Measurements from ENCODE around the gene HDAC9. TPM values are rescaled to one million over a fixed set of nuclear protein-coding genes. Genes with fewer than 3 reads are reported as not detected.
A peak's percentile ranks its signal among the peaks of the same experiment; 100 is the strongest.

Gene HDAC9
- total and polyA plus RNA-seq, 2 donors (not counting 1 experiment from before 2014, with no cell fraction given): 2.9 to 7.9 TPM

GRCh38 chr7:18667466-18667865, 171.9 kb downstream of the HDAC9 start:
- no peaks in the 10 kb centered on the region for H3K27me3 ChIP-seq (ENCODE audit: control insufficient read depth, insufficient read depth, low read length)
- H3K4me1 ChIP-seq (ENCODE audit: control insufficient read depth, extremely low read depth, insufficient read depth, low read length): no peaks in the 10 kb centered on the region
- TF ChIP-seq, protein P1, sequence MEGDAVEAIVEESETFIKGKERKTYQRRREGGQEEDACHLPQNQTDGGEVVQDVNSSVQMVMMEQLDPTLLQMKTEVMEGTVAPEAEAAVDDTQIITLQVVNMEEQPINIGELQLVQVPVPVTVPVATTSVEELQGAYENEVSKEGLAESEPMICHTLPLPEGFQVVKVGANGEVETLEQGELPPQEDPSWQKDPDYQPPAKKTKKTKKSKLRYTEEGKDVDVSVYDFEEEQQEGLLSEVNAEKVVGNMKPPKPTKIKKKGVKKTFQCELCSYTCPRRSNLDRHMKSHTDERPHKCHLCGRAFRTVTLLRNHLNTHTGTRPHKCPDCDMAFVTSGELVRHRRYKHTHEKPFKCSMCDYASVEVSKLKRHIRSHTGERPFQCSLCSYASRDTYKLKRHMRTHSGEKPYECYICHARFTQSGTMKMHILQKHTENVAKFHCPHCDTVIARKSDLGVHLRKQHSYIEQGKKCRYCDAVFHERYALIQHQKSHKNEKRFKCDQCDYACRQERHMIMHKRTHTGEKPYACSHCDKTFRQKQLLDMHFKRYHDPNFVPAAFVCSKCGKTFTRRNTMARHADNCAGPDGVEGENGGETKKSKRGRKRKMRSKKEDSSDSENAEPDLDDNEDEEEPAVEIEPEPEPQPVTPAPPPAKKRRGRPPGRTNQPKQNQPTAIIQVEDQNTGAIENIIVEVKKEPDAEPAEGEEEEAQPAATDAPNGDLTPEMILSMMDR (conservative IDR thresholded peaks at IDR 0.05 in 1 of 2, IDR thresholded peaks at IDR 0.05 in 1 of 2; ENCODE audit: low read depth in 1 of 2, low read length in 2 of 2): no peak
- no peak for TF ChIP-seq EZH2 (IDR thresholded peaks at IDR 0.05; ENCODE audit: low read length, missing control alignments)
- DNase-seq (ENCODE audit: low read depth in 2 of 2): peak; percentile 65 to 76
- no peaks in the 10 kb centered on the region for H3K36me3 ChIP-seq (ENCODE audit: control insufficient read depth, insufficient read depth, low read length)
- H4K20me1 ChIP-seq (ENCODE audit: control insufficient read depth, extremely low read depth, insufficient read depth, low read length): no peaks in the 10 kb centered on the region
- H3K79me2 ChIP-seq (ENCODE audit: control insufficient read depth, insufficient read depth, low read length): no peaks in the 10 kb centered on the region
- H3K27ac ChIP-seq (ENCODE audit: insufficient read depth, low read length): no peak overlapping the region
- no peaks in the 10 kb centered on the region for H3K9me3 ChIP-seq (ENCODE audit: control insufficient read depth, insufficient read depth, low read depth, low read length)
- H2AFZ ChIP-seq (ENCODE audit: low read length): no peak overlapping the region
- H3K9ac ChIP-seq (ENCODE audit: insufficient read depth, low read length): no peak overlapping the region
- no peak overlapping the region for H3K4me2 ChIP-seq (ENCODE audit: extremely low read depth, insufficient read depth, low read length)
- H3K4me3 ChIP-seq (replicated peaks in 1 of 4; ENCODE audit: control extremely low read depth in 1 of 4, insufficient read depth in 1 of 4, low read depth in 3 of 4, low read length in 4 of 4): no peak overlapping the region

DNA sequence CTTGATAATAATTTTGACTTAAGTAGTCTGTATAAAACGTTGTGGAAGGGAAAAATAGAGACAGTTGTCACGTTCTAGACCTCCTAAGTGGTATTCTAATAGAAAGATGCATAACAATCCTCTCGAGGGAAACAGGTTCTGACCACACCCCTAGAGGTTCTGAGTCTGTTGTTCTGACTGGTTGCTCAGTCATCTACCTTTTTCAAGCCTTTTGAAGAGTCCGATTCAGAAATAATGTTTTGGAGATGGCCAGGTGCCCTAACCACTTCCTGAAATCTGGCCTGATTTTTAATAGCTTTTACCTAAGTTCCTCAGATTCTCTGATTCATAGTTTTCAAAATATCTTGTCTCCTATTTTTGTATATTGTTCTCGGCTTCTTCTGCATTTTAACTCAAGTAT, 175.6 kb downstream of the HDAC9 start:
- H3K4me2 ChIP-seq (ENCODE audit: extremely low read depth, insufficient read depth, low read length): no peak overlapping the region
- no peaks in the 10 kb centered on the region for H3K9me3 ChIP-seq (ENCODE audit: control insufficient read depth, insufficient read depth, low read depth, low read length)
- H3K36me3 ChIP-seq (ENCODE audit: control insufficient read depth, insufficient read depth, low read length): no peaks in the 10 kb centered on the region
- H4K20me1 ChIP-seq (ENCODE audit: control insufficient read depth, extremely low read depth, insufficient read depth, low read length): no peaks in the 10 kb centered on the region
- H3K9ac ChIP-seq (ENCODE audit: insufficient read depth, low read length): no peak overlapping the region
- no peak overlapping the region for H3K27ac ChIP-seq (ENCODE audit: insufficient read depth, low read length)
- H3K79me2 ChIP-seq (ENCODE audit: control insufficient read depth, insufficient read depth, low read length): no peaks in the 10 kb centered on the region
- DNase-seq (ENCODE audit: low read depth in 2 of 2): no peak
- no peak overlapping the region for H2AFZ ChIP-seq (ENCODE audit: low read length)
- TF ChIP-seq, protein P1 (conservative IDR thresholded peaks at IDR 0.05 in 1 of 2, IDR thresholded peaks at IDR 0.05 in 1 of 2; ENCODE audit: low read depth in 1 of 2, low read length in 2 of 2): no peak
- no peak for TF ChIP-seq EZH2 (IDR thresholded peaks at IDR 0.05; ENCODE audit: low read length, missing control alignments)
- no peaks in the 10 kb centered on the region for H3K27me3 ChIP-seq (ENCODE audit: control insufficient read depth, insufficient read depth, low read length)
- H3K4me1 ChIP-seq (ENCODE audit: control insufficient read depth, extremely low read depth, insufficient read depth, low read length): no peaks in the 10 kb centered on the region
- no peak overlapping the region for H3K4me3 ChIP-seq (replicated peaks in 1 of 4; ENCODE audit: control extremely low read depth in 1 of 4, insufficient read depth in 1 of 4, low read depth in 3 of 4, low read length in 4 of 4)

GRCh38 chr7:18675579-18675978, 180.0 kb downstream of the HDAC9 start:
- Histone ChIP-seq H4K20me1 (ENCODE audit: control insufficient read depth, extremely low read depth, insufficient read depth, low read length) (no peaks in the 10 kb centered on the region), H3K36me3 (ENCODE audit: control insufficient read depth, insufficient read depth, low read length) (no peaks in the 10 kb centered on the region), H3K79me2 (ENCODE audit: control insufficient read depth, insufficient read depth, low read length) (no peaks in the 10 kb centered on the region), H3K4me1 (ENCODE audit: control insufficient read depth, extremely low read depth, insufficient read depth, low read length) (no peaks in the 10 kb centered on the region), H3K9me3 (ENCODE audit: control insufficient read depth, insufficient read depth, low read depth, low read length) (no peaks in the 10 kb centered on the region), H2AFZ (ENCODE audit: low read length) (no peak overlapping the region), H3K27me3 (ENCODE audit: control insufficient read depth, insufficient read depth, low read length) (no peaks in the 10 kb centered on the region), H3K4me2 (ENCODE audit: extremely low read depth, insufficient read depth, low read length) (no peak overlapping the region), H3K9ac (ENCODE audit: insufficient read depth, low read length) (no peak overlapping the region), H3K27ac (ENCODE audit: insufficient read depth, low read length) (no peak overlapping the region), H3K4me3 (replicated peaks in 1 of 4; ENCODE audit: control extremely low read depth in 1 of 4, insufficient read depth in 1 of 4, low read depth in 3 of 4, low read length in 4 of 4) (no peak overlapping the region)
- TF ChIP-seq EZH2 (IDR thresholded peaks at IDR 0.05; ENCODE audit: low read length, missing control alignments): no peak
- TF ChIP-seq, protein P1 (conservative IDR thresholded peaks at IDR 0.05 in 1 of 2, IDR thresholded peaks at IDR 0.05 in 1 of 2; ENCODE audit: low read depth in 1 of 2, low read length in 2 of 2): no peak
- DNase-seq (ENCODE audit: low read depth in 2 of 2): no peak

All from fibroblast of lung (primary cell).